ENCODE data around the gene ELP2. TPM values are rescaled to one million over a fixed set of nuclear protein-coding genes. Genes with fewer than 3 reads are reported as not detected.

ELP2 gene
- total RNA-seq, 1 experiment from 2014 or later, result 137 TPM

DNA sequence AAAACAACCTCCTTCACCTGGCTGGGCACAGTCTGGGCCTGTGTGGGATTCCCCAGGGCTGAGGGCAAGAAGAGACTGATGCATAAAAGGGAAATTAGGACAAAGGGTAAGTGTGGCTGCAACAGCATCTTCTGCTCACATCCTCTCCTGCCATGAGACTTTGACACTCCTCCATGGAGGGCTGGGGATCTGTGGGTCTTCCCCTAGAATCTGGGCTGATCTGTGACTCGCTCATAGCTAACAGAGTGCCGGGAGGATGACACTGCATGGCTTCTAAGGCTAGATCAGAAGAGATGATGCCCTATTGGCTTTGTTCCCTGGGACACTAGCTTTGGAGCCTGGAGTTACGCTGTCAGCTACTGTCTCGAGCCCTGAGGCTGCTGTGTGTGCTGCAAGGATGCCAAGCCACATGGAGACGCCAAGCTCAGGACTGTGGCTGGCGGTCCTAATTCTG is 81.9 kb downstream of the ELP2 start:
- no peak overlapping the region for H3K56ac ChIP-seq (ENCODE audit: insufficient read length, low read depth, low read length)
- H4K5ac ChIP-seq (ENCODE audit: insufficient read length, low read depth, low read length), result no peak overlapping the region
- H3K14ac ChIP-seq (ENCODE audit: insufficient read depth, low read length), result no peak overlapping the region
- no peaks in the 10 kb centered on the region for H3K23me2 ChIP-seq (ENCODE audit: insufficient read length, low read depth, low read length, poor library complexity, severe bottlenecking)
- no peak overlapping the region for H3K18ac ChIP-seq (ENCODE audit: insufficient read length, low read depth, low read length)
- H3K27me3 Mint-ChIP-seq (ENCODE audit: low read depth), result no peaks in the 10 kb centered on the region
- no peak overlapping the region for H2AK5ac ChIP-seq (ENCODE audit: insufficient read length, low read length)
- H4K8ac ChIP-seq (replicated peaks; ENCODE audit: insufficient read length, low read depth, low read length), result no peak overlapping the region
- no peak overlapping the region for H3T11ph ChIP-seq (ENCODE audit: low read length)
- H3K4me1 Mint-ChIP-seq, result no peaks in the 10 kb centered on the region
- no peaks in the 10 kb centered on the region for H3K9me3 ChIP-seq (ENCODE audit: control insufficient read depth, low read depth, low read length)
- peak overlapping the region in 2 of 3 experiments; percentile 2 to 25; a peak in 3 of 7 replicates for H3K27ac Mint-ChIP-seq
- no peak overlapping the region for H3K23ac ChIP-seq (ENCODE audit: insufficient read length, low read depth, low read length)
- peaks cover 0 to 4% of the 10 kb centered on the region in 2 experiments for H3K9me3 Mint-ChIP-seq
- H2BK15ac ChIP-seq (ENCODE audit: low read depth, low read length), result no peak overlapping the region
- H2BK120ac ChIP-seq (ENCODE audit: low read depth, low read length, poor library complexity, severe bottlenecking), result no peak overlapping the region
- H3K4me3 Mint-ChIP-seq, result no peak overlapping the region
- no peaks in the 10 kb centered on the region for H3K4me1 ChIP-seq (ENCODE audit: insufficient read depth, low read length)
- H2BK12ac ChIP-seq (ENCODE audit: insufficient read length, low read depth, low read length), result no peak overlapping the region
- DNase-seq, result no peak
- no peak overlapping the region for H4K91ac ChIP-seq (ENCODE audit: insufficient read length, low read depth, low read length)
- no peak overlapping the region for H2BK20ac ChIP-seq (ENCODE audit: low read depth, low read length, poor library complexity, severe bottlenecking)
- H3K79me2 ChIP-seq (ENCODE audit: insufficient read depth, low read length), result no peaks in the 10 kb centered on the region
- WGBS (ENCODE audit: extremely low coverage, insufficient read length, low lambda C conversion rate), result no CpG with 5 or more reads among the region's 6 CpGs
- H4K20me1 ChIP-seq (ENCODE audit: control insufficient read depth, insufficient read depth, insufficient read length), result no peaks in the 10 kb centered on the region
- H3K27ac ChIP-seq (ENCODE audit: insufficient read length, low read depth, low read length), result no peak overlapping the region
- H3K79me1 ChIP-seq (ENCODE audit: insufficient read depth, low read depth, low read length, poor library complexity, severe bottlenecking), result no peaks in the 10 kb centered on the region
- H3K4me2 ChIP-seq (ENCODE audit: insufficient read depth, insufficient read length, low read length), result no peak overlapping the region
- no peak overlapping the region for H3K4ac ChIP-seq (ENCODE audit: low read depth, low read length)
- no peak overlapping the region for H2AFZ ChIP-seq (ENCODE audit: low read length)
- peaks cover 21 to 27% (median 22%) of the 10 kb centered on the region in 3 experiments for H3K36me3 Mint-ChIP-seq (ENCODE audit: insufficient read depth in 1 of 3, low read depth in 3 of 3)
- no peaks in the 10 kb centered on the region for H3K27me3 ChIP-seq (ENCODE audit: insufficient read depth, low read length)
- TF ChIP-seq, protein P1, sequence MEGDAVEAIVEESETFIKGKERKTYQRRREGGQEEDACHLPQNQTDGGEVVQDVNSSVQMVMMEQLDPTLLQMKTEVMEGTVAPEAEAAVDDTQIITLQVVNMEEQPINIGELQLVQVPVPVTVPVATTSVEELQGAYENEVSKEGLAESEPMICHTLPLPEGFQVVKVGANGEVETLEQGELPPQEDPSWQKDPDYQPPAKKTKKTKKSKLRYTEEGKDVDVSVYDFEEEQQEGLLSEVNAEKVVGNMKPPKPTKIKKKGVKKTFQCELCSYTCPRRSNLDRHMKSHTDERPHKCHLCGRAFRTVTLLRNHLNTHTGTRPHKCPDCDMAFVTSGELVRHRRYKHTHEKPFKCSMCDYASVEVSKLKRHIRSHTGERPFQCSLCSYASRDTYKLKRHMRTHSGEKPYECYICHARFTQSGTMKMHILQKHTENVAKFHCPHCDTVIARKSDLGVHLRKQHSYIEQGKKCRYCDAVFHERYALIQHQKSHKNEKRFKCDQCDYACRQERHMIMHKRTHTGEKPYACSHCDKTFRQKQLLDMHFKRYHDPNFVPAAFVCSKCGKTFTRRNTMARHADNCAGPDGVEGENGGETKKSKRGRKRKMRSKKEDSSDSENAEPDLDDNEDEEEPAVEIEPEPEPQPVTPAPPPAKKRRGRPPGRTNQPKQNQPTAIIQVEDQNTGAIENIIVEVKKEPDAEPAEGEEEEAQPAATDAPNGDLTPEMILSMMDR (conservative IDR thresholded peaks at IDR 0.05), result no peak
- H3K9ac ChIP-seq (ENCODE audit: extremely low read depth, insufficient read length, low read length), result no peak overlapping the region
- H2BK5ac ChIP-seq (ENCODE audit: insufficient read length, low read length), result no peak overlapping the region
